ENCODE results near the gene IL12RB2.

IL12RB2 gene

GRCh38 chr1:67314696-67315095, 7.0 kb downstream of the IL12RB2 start:
- no peak for DNase-seq

- no peak for DNase-seq
These were observed 8.7 kb downstream of the IL12RB2 start for GRCh38 chr1:67316180-67316902.

- DNase-seq, result no peak
These were observed 9.2 kb downstream of the IL12RB2 start for GRCh38 chr1:67316918-67317317.

GRCh38 chr1:67317803-67318202, 10.1 kb downstream of the IL12RB2 start:
- no peak for DNase-seq

- DNase-seq, result no peak
These were observed 14.8 kb downstream of the IL12RB2 start for GRCh38 chr1:67322442-67322841.

- DNase-seq, result no peak
These were observed 15.4 kb downstream of the IL12RB2 start for GRCh38 chr1:67323087-67323486.

- no peak for DNase-seq
These were observed 16.4 kb downstream of the IL12RB2 start for GRCh38 chr1:67324068-67324467.

- DNase-seq, result no peak
These were observed 20.3 kb downstream of the IL12RB2 start for GRCh38 chr1:67327864-67328466.

GRCh38 chr1:67332653-67333529, 25.2 kb downstream of the IL12RB2 start:
- no peak for DNase-seq

- DNase-seq, result no peak
These were observed 25.9 kb downstream of the IL12RB2 start for GRCh38 chr1:67333603-67334002.

- no peak for DNase-seq
These were observed 27.7 kb downstream of the IL12RB2 start for GRCh38 chr1:67335411-67335810.

GRCh38 chr1:67336157-67336556, 28.5 kb downstream of the IL12RB2 start:
- no peak for DNase-seq

GRCh38 chr1:67336783-67337182, 29.1 kb downstream of the IL12RB2 start:
- no peak for DNase-seq

GRCh38 chr1:67338642-67339041, 31.0 kb downstream of the IL12RB2 start:
- DNase-seq, result no peak

- DNase-seq, result no peak
These were observed 32.1 kb downstream of the IL12RB2 start for GRCh38 chr1:67339623-67340343.

- no peak for DNase-seq
These were observed 34.6 kb downstream of the IL12RB2 start for GRCh38 chr1:67342076-67342890.

- no peak for DNase-seq
These were observed 37.9 kb downstream of the IL12RB2 start for GRCh38 chr1:67345556-67345955.

- no peak for DNase-seq
These were observed 39.3 kb downstream of the IL12RB2 start for GRCh38 chr1:67346982-67347381.

GRCh38 chr1:67347688-67348472, 40.2 kb downstream of the IL12RB2 start:
- DNase-seq, result peak; percentile 45 to 48

GRCh38 chr1:67348586-67349252, 41.0 kb downstream of the IL12RB2 start:
- no peak for DNase-seq

- DNase-seq, result no peak
These were observed 43.1 kb downstream of the IL12RB2 start for GRCh38 chr1:67350783-67351182.

Data from AML-193 (cell line).